AG09309 (cell line): ENCODE results near the gene OR2T4.

Experiments
- DNase-seq: peaks from one replicate; pipeline ENCODE4 v3.0.0-alpha.2; 2010; ENCODE audit warnings: low read depth
- H3K4me3 ChIP-seq: 2 replicates; pipeline ENCODE4 v1.5.1; 2011; ENCODE audit warnings: mild to moderate bottlenecking, low read depth, low read length, moderate library complexity; ENCODE audit not compliant: control insufficient read depth
- TF ChIP-seq, protein P1 (sequence below): IDR thresholded peaks from 2 replicates; pipeline ENCODE4 v1.5.1; 2011; ENCODE audit warnings: mild to moderate bottlenecking, low read depth, low read length, inconsistent platforms; ENCODE audit not compliant: insufficient read depth, control insufficient read depth; ENCODE audit errors: missing control alignments

The OR2T4 gene, protein sequence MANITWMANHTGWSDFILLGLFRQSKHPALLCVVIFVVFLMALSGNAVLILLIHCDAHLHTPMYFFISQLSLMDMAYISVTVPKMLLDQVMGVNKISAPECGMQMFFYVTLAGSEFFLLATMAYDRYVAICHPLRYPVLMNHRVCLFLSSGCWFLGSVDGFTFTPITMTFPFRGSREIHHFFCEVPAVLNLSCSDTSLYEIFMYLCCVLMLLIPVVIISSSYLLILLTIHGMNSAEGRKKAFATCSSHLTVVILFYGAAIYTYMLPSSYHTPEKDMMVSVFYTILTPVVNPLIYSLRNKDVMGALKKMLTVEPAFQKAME

DNA sequence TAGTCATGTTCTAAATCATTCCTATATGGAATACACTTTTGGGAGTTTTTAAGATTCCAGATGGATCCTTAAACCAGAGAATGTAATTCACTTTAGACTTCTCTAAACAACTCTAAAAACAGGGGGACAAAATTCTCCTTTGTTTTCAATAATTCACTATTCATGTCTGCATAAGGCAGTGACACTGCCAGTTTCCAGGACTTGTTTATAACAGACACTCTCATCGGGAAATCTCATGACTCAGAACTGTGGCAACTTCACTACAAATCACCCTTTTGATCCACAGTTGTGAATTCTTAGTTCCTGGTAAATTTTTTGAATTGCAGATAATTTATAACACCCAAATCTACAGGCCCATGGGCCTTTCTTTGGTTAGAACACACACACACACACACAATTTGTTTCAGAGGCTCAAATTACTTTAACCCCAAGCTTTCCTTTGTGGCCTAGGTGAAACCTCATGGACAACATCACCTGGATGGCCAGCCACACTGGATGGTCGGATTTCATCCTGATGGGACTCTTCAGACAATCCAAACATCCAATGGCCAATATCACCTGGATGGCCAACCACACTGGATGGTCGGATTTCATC lies at the start of gene OR2T4:
Gene OR2T4 (plus strand): TSS at position 545 of the 595 bp plus-strand sequence. CDS start 0 bp downstream, at position 545.
- TF ChIP-seq, protein P1, sequence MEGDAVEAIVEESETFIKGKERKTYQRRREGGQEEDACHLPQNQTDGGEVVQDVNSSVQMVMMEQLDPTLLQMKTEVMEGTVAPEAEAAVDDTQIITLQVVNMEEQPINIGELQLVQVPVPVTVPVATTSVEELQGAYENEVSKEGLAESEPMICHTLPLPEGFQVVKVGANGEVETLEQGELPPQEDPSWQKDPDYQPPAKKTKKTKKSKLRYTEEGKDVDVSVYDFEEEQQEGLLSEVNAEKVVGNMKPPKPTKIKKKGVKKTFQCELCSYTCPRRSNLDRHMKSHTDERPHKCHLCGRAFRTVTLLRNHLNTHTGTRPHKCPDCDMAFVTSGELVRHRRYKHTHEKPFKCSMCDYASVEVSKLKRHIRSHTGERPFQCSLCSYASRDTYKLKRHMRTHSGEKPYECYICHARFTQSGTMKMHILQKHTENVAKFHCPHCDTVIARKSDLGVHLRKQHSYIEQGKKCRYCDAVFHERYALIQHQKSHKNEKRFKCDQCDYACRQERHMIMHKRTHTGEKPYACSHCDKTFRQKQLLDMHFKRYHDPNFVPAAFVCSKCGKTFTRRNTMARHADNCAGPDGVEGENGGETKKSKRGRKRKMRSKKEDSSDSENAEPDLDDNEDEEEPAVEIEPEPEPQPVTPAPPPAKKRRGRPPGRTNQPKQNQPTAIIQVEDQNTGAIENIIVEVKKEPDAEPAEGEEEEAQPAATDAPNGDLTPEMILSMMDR: no peak
- no peak within 1 kb of the TSS for H3K4me3 ChIP-seq
- DNase-seq: no peak

DNA sequence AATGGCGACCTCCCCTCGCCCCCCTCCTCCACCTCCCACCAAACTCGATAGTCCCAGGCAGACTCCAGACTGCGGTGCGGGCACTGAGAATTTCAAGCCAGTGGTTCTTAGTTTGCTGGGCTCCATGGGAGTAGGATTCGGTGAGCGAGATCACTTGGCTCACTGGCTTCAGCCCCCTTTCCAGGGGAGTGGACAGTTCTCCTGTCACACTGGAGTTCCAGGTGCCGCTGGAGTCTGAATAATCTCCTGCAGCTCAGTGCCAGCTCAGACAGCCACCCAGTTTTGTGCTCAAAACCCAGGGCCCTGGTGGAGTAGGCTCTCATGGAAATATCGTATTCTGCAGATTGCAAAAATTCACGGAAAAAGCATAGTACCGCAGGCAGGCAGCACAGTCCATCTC lies 44.7 kb upstream of the OR2T4 start:
- DNase-seq: no peak
- H3K4me3 ChIP-seq: no peak overlapping the region
- TF ChIP-seq, protein P1: no peak

DNA sequence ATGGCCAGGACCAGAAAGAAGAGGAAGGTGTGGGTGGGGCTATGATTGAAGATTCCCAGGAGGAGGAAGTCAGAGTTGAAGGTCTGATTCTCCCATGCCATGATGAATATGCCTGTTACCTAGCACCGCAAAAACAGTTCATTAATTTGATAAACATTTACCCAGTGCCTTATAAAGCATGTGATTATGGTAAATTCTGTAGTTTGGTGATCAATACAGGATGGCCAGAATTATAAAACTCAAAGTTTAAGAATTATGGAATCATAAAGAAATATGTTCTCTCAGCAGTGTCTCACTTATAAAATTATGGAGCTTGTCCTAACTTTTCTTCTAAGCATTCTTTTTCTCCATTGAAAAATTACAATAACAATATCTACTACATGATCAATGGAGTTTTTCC lies 37.0 kb upstream of the OR2T4 start, which contains the start of gene OR2M7:
Gene OR2M7 (minus strand): TSS at position 101 of the 400 bp plus-strand sequence. CDS start 0 bp downstream, at position 101.
- TF ChIP-seq, protein P1: no peak
- no peak within 1 kb of the TSS for H3K4me3 ChIP-seq
- no peak for DNase-seq

DNA sequence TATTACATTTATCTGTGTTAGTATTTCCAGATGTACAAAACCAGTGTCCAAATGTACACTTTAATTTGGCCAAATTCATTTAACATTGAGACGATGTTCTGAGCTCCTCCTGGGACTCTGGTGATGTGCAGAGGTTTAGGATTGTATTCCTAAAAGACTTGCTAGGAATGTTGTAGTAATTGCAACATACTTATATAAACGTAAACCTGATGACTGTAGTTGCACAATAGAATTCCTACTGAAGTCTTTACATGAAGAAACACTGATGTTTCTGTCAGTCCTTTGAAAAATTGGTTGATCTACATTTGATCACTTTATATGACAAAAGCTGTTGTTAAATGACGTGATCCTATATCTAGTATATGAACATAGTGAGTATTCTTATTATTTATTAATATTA lies 18.0 kb upstream of the OR2T4 start:
- DNase-seq: no peak
- TF ChIP-seq, protein P1: no peak
- H3K4me3 ChIP-seq: no peak overlapping the region

DNA sequence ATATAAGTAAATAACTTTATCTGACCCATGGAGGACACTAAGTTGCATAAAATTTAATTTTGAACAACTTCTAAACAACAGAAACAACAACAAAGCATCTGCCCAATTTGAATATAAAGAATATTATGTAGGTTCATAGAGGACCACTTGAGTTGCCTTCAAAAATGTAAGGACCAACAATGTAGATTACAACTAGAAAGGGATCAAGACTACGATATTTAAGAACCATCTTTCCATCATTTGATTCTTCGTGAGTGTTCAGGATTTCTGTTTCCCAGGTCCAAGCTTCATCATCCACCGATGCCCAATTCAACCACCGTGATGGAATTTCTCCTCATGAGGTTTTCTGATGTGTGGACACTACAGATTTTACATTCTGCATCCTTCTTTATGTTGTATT lies 13.0 kb upstream of the OR2T4 start, which contains the start of gene OR14C36:
Gene OR14C36 (plus strand): TSS at position 301 of the 400 bp plus-strand sequence. CDS start 0 bp downstream, at position 301.
- TF ChIP-seq, protein P1: no peak
- H3K4me3 ChIP-seq: no peak within 1 kb of the TSS
- no peak for DNase-seq

DNA sequence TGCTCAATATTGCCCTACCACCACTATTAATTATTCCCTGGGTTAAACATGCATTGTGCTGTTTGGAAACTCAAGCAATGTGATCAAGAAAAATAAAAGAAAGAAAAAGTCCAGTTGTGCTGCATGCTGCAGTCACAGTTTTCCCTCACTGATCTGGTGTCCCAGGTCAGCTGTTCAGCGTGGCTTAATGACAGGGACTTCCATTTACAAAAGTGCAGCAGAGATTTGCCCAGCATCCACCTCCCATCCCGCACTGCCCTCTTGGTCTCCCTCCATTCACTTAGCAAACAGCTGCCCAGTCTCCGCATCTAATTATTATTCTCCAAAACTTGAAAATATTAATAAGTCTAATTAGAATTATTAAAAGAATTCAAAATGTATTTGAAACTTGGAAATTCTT lies 2.0 kb upstream of the OR2T4 start:
- TF ChIP-seq, protein P1: no peak
- DNase-seq: no peak
- H3K4me3 ChIP-seq: no peak overlapping the region

DNA sequence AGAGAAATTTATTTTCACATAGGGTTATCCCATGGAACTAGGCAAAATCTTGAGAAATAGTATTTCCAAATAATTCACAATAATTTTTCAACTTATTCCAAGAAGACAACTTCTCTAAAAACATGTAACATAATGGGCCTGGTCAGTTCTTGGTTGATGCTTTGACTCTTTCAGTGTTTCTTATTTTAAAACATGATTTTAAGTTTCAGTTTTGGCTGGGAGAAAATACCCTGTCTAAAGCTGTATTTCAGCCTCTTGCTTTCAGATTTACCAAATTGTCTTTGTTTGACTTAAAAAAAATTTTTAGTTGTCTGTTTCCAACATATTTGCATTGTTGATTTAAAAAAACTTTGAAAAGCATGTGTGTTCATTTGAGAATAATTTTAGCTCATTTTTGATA lies 5.1 kb downstream of the OR2T4 start:
- DNase-seq: no peak
- no peak overlapping the region for H3K4me3 ChIP-seq
- TF ChIP-seq, protein P1: no peak
